ENCODE results near the gene FRMD3.

FRMD3 gene

DNA sequence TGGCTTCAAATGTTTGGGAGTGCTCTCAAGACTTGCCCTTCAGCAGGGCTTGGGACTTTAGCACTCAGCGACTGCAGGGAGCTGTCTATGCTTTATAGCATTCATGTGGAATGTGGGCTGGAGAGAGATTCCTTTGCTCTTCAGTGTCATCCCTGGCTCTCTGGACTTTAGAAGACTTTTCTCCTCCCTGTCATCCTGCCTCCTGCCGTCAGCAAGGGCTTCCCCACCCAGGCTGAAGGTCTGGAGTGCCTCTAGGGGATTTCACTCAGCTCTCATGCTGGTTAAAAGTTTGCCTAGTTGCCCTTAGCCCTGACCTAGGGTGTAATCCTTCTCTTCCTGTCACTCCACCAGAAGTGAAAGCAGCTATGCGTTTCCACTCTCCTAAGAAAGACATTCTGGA, 210.9 kb downstream of the FRMD3 start:
- DNase-seq = no peak

GRCh38 chr9:83323148-83323547, 215.1 kb downstream of the FRMD3 start:
- no peak for DNase-seq

DNA sequence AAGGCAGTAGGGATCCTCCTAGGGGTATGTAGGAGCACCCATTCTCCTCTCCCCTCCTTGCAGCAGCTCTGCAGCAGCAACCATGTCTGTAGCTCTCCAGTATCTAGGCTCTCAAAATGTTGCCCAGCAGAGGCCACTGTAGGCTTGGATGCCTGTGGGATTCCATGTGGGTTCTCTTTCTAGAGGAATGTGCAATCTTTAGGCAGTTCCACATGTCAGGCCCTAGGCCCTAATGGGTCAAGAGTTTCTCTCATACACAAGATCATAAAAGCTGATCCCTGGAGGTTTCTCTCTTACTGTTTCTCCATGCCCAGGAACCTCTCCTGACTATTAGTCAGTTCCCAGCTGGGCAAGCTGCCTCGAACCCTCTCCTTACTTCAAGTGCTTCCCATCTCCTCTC, 215.8 kb downstream of the FRMD3 start:
- DNase-seq = no peak

DNA sequence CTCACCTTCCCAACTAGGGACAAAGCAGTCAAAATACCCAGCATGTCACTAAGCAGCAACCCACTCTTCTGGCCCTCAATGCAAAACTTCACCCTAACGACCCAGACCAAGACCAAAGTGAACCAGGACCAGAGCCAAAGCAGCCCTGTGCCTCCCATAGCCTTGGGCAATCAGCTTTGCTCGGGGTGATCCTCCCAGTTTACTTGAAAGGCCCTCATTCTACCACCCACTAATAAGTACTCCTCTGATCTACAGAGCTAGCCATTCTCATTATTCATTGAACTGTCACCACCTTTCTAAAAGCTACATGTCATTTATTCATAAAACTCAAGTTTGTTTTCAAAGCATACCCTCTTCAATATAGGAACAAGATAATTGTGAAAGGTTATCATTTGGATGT, 221.0 kb downstream of the FRMD3 start:
- DNase-seq = no peak

DNA sequence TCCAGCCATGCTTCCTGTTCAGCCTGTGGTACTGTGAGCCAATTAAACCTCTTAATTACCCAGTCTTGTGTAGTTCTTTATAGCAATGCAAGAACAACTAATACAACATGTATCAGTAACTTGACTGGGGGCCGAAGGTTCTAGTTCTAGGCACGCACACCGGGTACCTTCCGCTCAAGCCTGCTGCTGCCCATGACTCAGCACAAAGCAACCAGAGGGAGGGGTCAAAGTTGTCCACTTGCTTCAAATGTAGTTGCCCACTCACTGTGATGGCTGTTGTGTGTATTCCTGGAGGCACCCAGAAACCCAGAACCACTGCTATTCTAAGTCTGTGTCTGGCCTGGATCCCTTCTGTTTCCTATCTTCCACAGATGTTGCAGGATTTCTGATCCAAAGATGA, 222.6 kb downstream of the FRMD3 start:
- DNase-seq = no peak

DNA sequence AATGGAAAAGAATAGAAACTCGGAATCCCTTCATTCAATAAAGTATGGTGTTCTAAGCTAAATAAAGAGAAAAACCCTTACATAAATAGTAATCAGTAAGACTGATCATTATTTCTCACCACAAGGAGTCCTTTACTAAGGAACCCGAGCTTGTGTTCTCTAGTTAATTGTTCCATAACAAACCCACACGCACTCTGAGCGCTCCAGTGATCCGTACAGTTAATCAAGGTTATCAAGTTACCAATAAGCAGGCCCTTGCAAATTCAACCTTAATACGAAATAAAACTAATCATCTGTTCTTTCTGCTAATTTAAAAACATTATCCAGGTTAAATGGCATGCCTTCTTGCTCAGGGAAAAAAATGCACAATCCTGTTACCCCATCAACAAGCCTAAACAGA, 224.4 kb downstream of the FRMD3 start:
- DNase-seq = no peak

- DNase-seq = no peak
These were observed 225.7 kb downstream of the FRMD3 start for GRCh38 chr9:83312537-83312936.

DNA sequence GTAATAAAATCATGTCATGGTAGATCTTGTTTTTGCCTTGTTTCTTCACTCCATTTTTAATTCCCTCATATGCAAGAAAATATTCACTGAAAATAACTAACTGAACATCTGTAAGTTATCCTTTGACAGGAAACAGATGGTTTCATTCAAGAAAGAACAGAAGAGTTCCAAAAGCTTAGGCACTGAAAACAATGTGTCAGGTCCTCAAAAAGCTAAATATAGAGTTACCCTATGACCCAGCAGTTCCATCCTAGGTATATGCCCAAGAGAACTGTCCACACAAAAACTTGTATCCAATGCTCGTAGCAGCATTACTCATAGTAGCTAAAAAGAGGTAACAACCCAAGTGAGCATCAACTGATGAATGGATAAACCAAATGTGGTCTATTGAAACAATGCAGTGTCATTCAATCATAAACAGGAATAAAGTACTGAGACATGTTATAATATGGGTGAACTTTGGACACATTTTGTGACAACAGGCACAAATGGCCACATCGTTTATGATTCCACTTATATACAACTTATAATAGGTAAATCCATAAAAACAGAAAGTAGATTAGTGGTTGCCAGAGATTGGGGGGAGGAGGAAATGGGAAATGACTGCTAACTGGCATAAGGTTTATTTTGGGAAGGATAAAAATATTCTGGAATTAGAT, 231.0 kb downstream of the FRMD3 start:
- DNase-seq = no peak

DNA sequence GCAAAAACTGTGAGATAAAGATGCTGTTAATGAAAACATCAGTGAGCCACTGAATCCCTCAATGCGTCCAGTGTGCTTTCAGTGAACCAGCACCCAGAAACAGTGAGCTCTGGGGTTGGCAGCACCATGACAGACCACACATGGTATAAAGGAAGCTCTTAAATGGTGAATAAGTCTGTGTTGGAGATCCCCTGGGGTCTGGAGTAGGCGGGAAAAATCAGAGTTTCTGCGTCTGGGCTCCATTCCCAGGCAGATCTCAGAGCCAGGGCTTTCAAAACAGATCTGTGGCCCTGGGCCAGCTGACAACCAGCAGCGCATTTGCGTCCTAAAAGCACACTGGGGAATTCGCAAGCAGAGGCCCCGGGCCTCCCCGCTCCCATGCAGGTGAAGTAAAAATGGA, 233.5 kb downstream of the FRMD3 start:
- no peak for DNase-seq

DNA sequence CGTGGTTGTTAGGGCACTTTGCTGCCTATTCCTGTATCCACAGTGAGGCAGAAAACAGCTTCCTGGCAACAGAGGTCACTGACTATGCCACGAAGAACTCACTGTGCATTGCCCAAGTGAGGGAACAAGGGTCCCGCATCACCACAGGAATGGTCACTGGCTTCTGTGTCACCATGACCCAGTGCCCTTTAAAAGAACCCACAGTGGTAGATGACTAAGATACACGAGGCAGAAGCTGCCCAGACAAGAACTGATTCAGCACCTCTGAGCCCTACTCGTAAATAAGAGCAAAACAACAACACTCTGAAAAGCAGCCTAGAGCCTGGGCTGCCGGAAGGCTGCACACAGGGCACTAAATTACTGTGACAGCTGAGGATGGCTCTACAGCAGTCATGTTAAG, 238.6 kb downstream of the FRMD3 start:
- DNase-seq = no peak

DNA sequence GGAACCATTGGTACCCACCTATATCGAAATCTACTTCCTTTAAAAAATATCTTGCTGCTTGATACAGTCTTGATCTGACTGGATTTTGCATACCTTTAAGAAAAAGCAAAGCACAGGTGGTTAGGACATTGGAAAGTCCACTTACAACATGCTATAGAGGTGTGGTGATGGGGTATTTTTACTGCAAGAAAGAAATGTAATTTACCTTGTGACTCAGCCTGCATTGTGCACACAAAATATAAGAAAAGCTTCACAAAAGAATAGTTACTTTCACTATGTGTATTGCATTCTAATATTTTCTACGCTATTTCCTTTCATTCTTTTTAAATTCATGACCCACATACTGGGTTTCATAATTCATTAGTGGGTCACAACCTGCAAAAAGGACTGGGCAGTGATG, 239.1 kb downstream of the FRMD3 start:
- no peak for DNase-seq

GRCh38 chr9:83296123-83296522, 242.1 kb downstream of the FRMD3 start:
- DNase-seq = no peak

DNA sequence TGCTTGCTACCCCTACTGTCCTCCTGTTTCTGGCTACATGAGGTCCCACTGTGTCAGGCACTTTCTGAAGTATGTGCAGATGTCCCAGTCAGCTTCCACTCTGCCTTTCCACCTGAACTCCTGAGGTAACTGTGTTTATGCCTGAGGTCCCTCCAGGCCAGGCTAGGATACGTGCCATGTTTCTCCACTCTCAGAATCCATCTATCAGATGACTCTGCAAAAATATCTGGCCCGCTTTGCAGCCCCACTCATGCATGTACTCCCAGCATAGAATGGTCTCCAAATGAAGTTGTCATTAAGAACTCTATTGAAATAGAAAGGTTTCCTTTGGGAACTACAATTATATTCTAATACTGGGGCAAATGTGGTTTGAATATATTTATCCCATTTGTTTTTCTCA, 243.4 kb downstream of the FRMD3 start:
- DNase-seq = no peak

DNA sequence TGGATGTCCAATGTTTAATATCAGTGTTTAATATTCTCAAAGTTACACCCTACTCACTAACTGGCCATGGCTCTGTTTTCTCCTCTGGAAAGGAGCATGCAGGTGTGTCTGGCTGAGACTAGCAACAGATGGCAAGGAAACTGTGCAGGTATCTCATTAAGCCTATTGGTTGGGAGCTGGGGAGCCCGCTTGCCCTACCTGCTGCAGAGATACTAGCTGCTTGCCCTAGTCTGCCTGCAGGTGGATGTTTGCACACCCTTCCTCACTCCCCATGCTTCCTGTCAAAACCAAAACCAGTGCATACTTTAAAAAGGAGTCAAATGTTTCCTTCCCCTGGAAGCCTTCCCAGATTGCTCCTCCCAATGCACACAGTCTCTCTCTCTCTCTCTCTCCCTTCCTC, 247.0 kb downstream of the FRMD3 start:
- no peak for DNase-seq

DNA sequence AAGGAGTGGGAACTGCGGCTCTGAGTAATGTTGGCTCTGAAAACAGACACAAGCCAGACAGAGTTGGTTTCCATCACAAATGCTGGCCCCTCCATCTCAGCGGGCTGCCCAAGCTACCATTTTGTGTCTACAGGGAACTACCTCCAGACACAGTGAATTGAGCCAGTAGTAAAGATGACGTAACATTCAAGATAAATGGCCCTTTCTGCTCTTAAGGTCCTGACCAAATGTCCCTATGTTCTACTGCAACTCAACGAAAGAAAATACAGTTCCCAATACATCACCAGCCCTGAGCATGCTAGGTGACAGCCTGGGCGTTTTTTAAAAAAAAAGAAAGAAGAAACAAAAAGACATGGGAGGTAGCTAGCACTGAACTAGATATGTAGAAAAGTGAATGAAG, 247.5 kb downstream of the FRMD3 start:
- DNase-seq = no peak

DNA sequence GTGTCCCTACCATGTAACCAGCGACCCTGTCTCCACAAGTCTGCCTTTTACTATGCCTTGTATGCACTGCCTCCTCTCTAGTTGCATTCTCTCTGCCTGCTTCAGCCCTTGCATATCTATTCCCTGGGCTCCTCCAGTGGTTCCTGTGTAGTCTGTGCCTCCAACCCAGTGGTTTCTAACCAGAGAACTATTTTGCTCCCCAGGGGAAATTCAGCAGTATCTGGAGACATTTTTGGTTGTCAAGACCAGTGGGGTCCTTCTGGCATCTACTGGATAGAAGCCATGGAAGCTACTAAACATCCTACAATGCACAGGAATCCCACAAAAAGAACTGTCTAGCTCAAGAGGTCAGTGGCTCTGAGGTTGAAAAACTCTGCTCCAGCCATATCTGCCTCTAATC, 251.2 kb downstream of the FRMD3 start:
- DNase-seq = no peak

- no peak for DNase-seq
These were observed 252.6 kb downstream of the FRMD3 start for GRCh38 chr9:83285445-83286225.

DNA sequence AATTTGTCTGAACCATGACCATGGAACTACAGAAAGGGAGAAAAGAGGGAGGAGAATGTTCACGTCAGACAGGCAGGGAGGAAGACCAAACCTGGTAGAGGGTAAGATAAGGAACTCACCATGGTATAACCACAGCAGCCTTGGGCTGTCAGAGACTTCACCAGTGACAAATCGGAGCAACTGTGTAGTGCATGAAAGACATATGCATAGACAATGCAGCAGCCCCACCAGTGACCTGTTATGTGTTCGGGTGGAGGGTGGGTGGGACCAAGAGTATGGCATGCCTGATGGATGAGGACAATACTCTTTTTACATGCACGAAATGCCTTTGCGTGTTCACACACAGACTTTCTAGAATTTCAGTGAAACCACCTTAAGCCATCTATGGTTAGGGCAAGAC, 253.5 kb downstream of the FRMD3 start:
- DNase-seq = no peak

- no peak for DNase-seq
These were observed 254.7 kb downstream of the FRMD3 start for GRCh38 chr9:83283528-83283927.

DNA sequence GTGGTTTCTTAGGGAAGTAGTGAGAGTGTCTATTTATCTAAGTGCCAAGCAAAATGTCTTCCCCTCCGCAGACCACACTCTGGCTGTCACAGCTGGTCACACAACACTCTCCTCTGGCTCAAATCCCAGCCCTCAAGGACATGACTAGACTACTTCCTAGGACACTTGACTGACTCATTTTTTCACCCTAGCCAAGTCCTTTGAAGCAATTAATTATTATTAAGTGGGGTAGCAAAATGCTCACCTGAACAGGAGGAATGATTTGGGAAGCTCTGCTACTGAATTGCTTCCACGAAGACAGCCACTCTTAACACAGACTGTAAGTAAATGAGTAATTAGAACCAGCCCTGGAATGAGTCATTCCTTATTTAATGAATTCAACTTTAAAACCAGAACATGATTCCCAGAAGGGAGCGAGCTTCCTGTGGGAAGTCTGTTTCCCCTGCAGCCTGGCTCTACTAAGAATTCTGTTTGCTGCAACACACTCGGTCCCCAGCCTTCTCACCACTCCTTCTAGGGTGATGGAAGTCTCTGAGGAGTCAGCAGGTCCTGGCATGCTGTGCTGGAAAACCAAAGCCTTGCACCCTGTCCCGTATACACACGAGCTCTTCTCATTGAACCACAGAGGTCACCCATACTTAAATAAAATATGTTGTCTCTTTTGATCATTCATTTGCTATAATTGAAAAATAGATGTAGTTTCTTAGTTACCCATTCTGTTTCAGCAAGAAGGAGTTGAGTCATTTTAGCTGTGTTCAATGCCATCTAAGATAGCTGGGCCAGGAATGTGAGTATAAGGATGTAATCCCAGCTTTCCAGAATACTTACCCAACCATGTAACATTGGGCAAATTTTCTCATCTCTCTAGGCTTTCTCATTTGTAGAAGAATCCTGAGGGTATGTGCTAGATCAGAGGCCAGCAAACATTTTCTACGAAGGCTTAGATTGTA, 256.6 kb downstream of the FRMD3 start:
- no peak for DNase-seq

DNA sequence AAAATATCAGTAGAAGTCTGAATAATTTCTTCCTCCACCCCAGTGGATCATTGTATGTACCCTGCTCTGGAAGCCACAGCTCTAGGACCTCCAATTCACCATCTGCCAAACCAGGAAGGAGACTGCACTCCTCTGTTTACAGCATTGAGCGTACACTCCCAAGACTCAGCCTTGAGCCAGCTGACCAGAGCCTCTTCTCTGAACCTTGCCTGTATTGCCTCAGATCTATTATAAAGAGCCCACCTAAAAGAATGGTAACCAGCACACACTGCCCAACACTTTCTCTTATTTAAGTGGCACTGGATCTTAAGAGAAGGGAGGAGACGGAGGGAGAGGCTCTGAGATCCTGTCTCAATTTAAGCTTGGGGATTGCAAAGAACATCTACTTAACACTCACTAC, 257.4 kb downstream of the FRMD3 start:
- no peak for DNase-seq

DNA sequence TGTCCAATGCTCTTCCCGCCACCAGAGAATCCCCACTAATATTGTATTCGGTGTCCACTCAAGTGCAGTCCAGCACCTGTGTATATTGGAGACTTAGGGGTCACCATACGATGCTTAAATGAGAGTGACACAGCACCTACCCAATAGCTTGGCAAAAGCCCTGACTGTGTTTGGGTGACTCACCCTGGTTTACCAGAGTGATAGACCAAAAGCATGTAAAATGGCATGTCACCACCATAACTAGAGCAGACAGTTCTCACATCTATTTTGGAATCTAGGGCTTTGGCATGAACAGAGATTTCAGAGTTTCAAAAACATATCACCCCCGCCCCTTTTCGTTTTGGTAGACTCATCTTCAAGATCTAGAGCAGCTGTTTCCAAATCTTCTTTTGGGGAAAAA, 257.9 kb downstream of the FRMD3 start:
- no peak for DNase-seq

- no peak for DNase-seq
These were observed 263.4 kb downstream of the FRMD3 start for GRCh38 chr9:83274787-83275186.

GRCh38 chr9:83271665-83272071, 266.5 kb downstream of the FRMD3 start:
- DNase-seq = no peak
